B cell (primary cell): ENCODE data around the gene SLC25A24. TPM values are rescaled to one million over a fixed set of nuclear protein-coding genes. Genes with fewer than 3 reads are reported as not detected.

Experiments
- ATAC-seq: fragments of 200-7000 bp; cut with Tn5 transposase; one replicate; pipeline ENCODE4 v1.10.0; 2021; ENCODE audit warnings: low read depth, mild to moderate bottlenecking, moderate number of reproducible peaks, moderate library complexity
- CTCF ChIA-PET: fragments of 350-600 bp; sonication (Branson Sonifier 250); formaldehyde crosslinking; loops from one replicate; lab custom pipeline; 2021; ENCODE audit warnings: antibody characterized with exemption, inconsistent platforms; lab: Charles Lee
- POLR2A ChIA-PET: fragments of 350-600 bp; sonication (Branson Sonifier 250); formaldehyde crosslinking; loops from one replicate; lab custom pipeline; 2021; ENCODE audit warnings: antibody characterized with exemption; lab: Charles Lee
- DNase-seq: peaks from one replicate; pipeline ENCODE4 v3.0.0; 2013
- H2AFZ ChIP-seq: 2 replicates; pipeline ENCODE4 v1.6.1; 2012; ENCODE audit warnings: mild to moderate bottlenecking, low read depth, low read length; ENCODE audit not compliant: insufficient read depth, poor library complexity, severe bottlenecking
- H3K27ac ChIP-seq, 2 donors: 1 replicate in 1 of 2; 2 replicates in 1 of 2; pipeline ENCODE4 v1.5.1; 2012 to 2013; ENCODE audit warnings: low read length in 2 of 2, mild to moderate bottlenecking in 2 of 2, moderate library complexity in 1 of 2
- H3K27me3 ChIP-seq, 4 experiments: fragments of 200-600 bp in 1 of 4; sonication (generic) in 1 of 4; replicated peaks in 1 of 4; 1 replicate in 2 of 4; 2 replicates in 2 of 4; pipeline versions ENCODE4 v1.6.1 to v1.7.0; 2013 to 2016; ENCODE audit warnings: low read length in 3 of 4, mild to moderate bottlenecking in 2 of 4, mixed read lengths in 1 of 4, moderate library complexity in 1 of 4; ENCODE audit not compliant: insufficient read depth in 4 of 4, control insufficient read depth in 3 of 4; ENCODE audit errors: control extremely low read depth in 1 of 4
- H3K36me3 ChIP-seq, 2 experiments: replicated peaks in 1 of 2; 1 replicate in 1 of 2; 2 replicates in 1 of 2; pipeline versions ENCODE4 v1.6.1 to v1.7.1; 2013; ENCODE audit warnings: low read length in 1 of 2; ENCODE audit not compliant: insufficient read depth in 2 of 2, control insufficient read depth in 1 of 2; ENCODE audit errors: control extremely low read depth in 1 of 2, extremely low read depth in 1 of 2
- H3K4me1 ChIP-seq, 2 donors: fragments of 200-600 bp in 1 of 2; sonication (generic) in 1 of 2; 1 replicate in 1 of 2; 2 replicates in 1 of 2; pipeline versions ENCODE4 v1.5.1 to v1.6.1; 2013 to 2017; ENCODE audit warnings: low read length in 2 of 2; ENCODE audit not compliant: control insufficient read depth in 2 of 2, insufficient read depth in 2 of 2
- H3K4me2 ChIP-seq: replicated peaks from 2 replicates; pipeline ENCODE3; 2012; ENCODE audit warnings: mild to moderate bottlenecking, low read depth, low read length; ENCODE audit not compliant: poor library complexity, severe bottlenecking
- H3K4me3 ChIP-seq, 5 experiments: fragments of 200-600 bp in 1 of 5; sonication (generic) in 1 of 5; 1 replicate in 3 of 5; 2 replicates in 2 of 5; pipeline versions ENCODE4 v1.5.1 to v1.7.0; 2011 to 2016; ENCODE audit warnings: low read length in 4 of 5, mild to moderate bottlenecking in 4 of 5, low read depth in 2 of 5, control low read depth in 1 of 5, moderate library complexity in 1 of 5; ENCODE audit not compliant: insufficient read depth in 1 of 5; ENCODE audit errors: control extremely low read depth in 1 of 5, extremely low read depth in 1 of 5
- H3K79me2 ChIP-seq: fragments of 200-600 bp; sonication (generic); one replicate; pipeline ENCODE4 v1.6.0; 2016; ENCODE audit warnings: low read length; ENCODE audit not compliant: control insufficient read depth, insufficient read depth
- H3K9ac ChIP-seq: fragments of 200-600 bp; sonication (generic); 2 replicates; pipeline ENCODE4 v1.6.1; 2017; ENCODE audit warnings: mild to moderate bottlenecking, low read length, moderate library complexity
- H3K9me3 ChIP-seq, 3 donors: one replicate each; pipeline versions ENCODE4 v1.6.1 to v1.7.1; 2013; ENCODE audit warnings: low read length in 2 of 3; ENCODE audit not compliant: control insufficient read depth in 2 of 3, insufficient read depth in 1 of 3; ENCODE audit errors: control extremely low read depth in 1 of 3
- H4K20me1 ChIP-seq: 2 replicates; pipeline ENCODE4 v1.6.0; 2012; ENCODE audit warnings: mild to moderate bottlenecking, low read length; ENCODE audit not compliant: insufficient read depth, control insufficient read depth, poor library complexity, severe bottlenecking
- H3K27ac Mint-ChIP-seq: one replicate; pipeline ENCODE4 v1.8.0; 2021; ENCODE audit warnings: mixed read lengths
- H3K27me3 Mint-ChIP-seq: one replicate; pipeline ENCODE4 v1.8.0; 2021; ENCODE audit warnings: mixed read lengths
- H3K4me1 Mint-ChIP-seq: one replicate; pipeline ENCODE4 v1.8.0; 2021; ENCODE audit warnings: mixed read lengths
- H3K4me3 Mint-ChIP-seq: one replicate; pipeline ENCODE4 v1.8.0; 2021; ENCODE audit warnings: mixed read lengths
- H3K9me3 Mint-ChIP-seq: one replicate; pipeline ENCODE4 v1.8.0; 2022; ENCODE audit warnings: mixed read lengths; ENCODE audit not compliant: insufficient read depth
- EZH2 ChIP-seq: IDR thresholded peaks from 2 replicates; pipeline ENCODE4 v1.6.1; 2012; ENCODE audit warnings: borderline replicate concordance, low read depth, mild to moderate bottlenecking, moderate library complexity, low read length; ENCODE audit not compliant: insufficient read depth, poor library complexity, severe bottlenecking
- WGBS: methylation state at CpG from one replicate; pipeline ENCODE4 v1.1.5; 2013; ENCODE audit warnings: missing lambda C conversion rate; ENCODE audit not compliant: insufficient coverage; 5-methylcytosine and 5-hydroxymethylcytosine counted together
- intact Hi-C: fragments of 100-400 bp; cut with micrococcal nuclease; formaldehyde crosslinking; loops from one replicate; pipeline ENCODE4 v1.10.0; 2022
- polyA plus RNA-seq: library from polyadenylated mRNA; depleted of rRNA; stranded (reverse); fragments of >200 nt; gene quantifications from 2 replicates; pipeline ENCODE4 v1.2.3, GENCODE V29; 2012
- total RNA-seq, 2 donors: library from RNA; stranded (reverse); fragments of 120-200 nt in 1 of 2; gene quantifications; 1 replicate in 1 of 2; 2 replicates in 1 of 2; pipeline versions ENCODE4 v1.2.3 to v1.2.4, GENCODE V29; 2013 to 2022
- TF ChIP-seq, protein P1 (sequence below): fragments of 200-600 bp; IDR thresholded peaks from one replicate; pipeline ENCODE4 v1.8.0; 2022; ENCODE audit warnings: antibody characterized with exemption, mild to moderate bottlenecking

SLC25A24 gene
- total and polyA plus RNA-seq, 2 donors (not counting 1 experiment from before 2014, with no cell fraction given): 6.0 to 25.6 TPM

GRCh38 chr1:108130794-108131193, 69.3 kb downstream of the SLC25A24 start:
- DNase-seq: no peak
- TF ChIP-seq EZH2: no peak
- TF ChIP-seq, protein P1, sequence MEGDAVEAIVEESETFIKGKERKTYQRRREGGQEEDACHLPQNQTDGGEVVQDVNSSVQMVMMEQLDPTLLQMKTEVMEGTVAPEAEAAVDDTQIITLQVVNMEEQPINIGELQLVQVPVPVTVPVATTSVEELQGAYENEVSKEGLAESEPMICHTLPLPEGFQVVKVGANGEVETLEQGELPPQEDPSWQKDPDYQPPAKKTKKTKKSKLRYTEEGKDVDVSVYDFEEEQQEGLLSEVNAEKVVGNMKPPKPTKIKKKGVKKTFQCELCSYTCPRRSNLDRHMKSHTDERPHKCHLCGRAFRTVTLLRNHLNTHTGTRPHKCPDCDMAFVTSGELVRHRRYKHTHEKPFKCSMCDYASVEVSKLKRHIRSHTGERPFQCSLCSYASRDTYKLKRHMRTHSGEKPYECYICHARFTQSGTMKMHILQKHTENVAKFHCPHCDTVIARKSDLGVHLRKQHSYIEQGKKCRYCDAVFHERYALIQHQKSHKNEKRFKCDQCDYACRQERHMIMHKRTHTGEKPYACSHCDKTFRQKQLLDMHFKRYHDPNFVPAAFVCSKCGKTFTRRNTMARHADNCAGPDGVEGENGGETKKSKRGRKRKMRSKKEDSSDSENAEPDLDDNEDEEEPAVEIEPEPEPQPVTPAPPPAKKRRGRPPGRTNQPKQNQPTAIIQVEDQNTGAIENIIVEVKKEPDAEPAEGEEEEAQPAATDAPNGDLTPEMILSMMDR: no peak
- POLR2A ChIA-PET: no interaction called here
- Histone ChIP-seq H3K9me3 (peaks cover 0 to 10% (median 3%) of the 10 kb centered on the region in 3 donors), H3K79me2 (no peaks in the 10 kb centered on the region), H3K27me3 (no peaks in the 10 kb centered on the region), H3K36me3 (no peaks in the 10 kb centered on the region), H2AFZ (no peak overlapping the region), H3K27ac (no peak overlapping the region), H3K4me2 (no peak overlapping the region), H4K20me1 (no peaks in the 10 kb centered on the region), H3K9ac (no peak overlapping the region), H3K4me1 (peaks cover 0 to under 1% of the 10 kb centered on the region in 2 donors), H3K4me3 (no peak overlapping the region)
- intact Hi-C loops: no loop called here
- no peaks in the 10 kb centered on the region for H3K4me1 Mint-ChIP-seq
- H3K4me3 Mint-ChIP-seq: no peak overlapping the region
- WGBS: 0% methylated on average over 1 of the region's 2 CpGs
- ATAC-seq: no peak
- no peaks in the 10 kb centered on the region for H3K27me3 Mint-ChIP-seq
- no peak overlapping the region for H3K27ac Mint-ChIP-seq
- CTCF ChIA-PET: interaction anchor here (8.7 kb wide), 1 partner anchor 347 kb away, joined by 709 read pairs; no protein-coding TSS in a partner anchor
- H3K9me3 Mint-ChIP-seq: peaks cover 6% of the 10 kb centered on the region

GRCh38 chr1:108129999-108130398, 70.1 kb downstream of the SLC25A24 start:
- Histone ChIP-seq H3K36me3 (no peaks in the 10 kb centered on the region), H3K9ac (no peak overlapping the region), H3K4me2 (no peak overlapping the region), H2AFZ (no peak overlapping the region), H4K20me1 (no peaks in the 10 kb centered on the region), H3K9me3 (peaks cover 0 to 10% (median 3%) of the 10 kb centered on the region in 3 donors), H3K4me1 (peaks cover 5 to 8% of the 10 kb centered on the region in 2 donors), H3K4me3 (no peak overlapping the region), H3K27ac (no peak overlapping the region), H3K79me2 (no peaks in the 10 kb centered on the region), H3K27me3 (no peaks in the 10 kb centered on the region)
- ChIA-PET CTCF (interaction anchor here (1.0 to 8.7 kb wide), 2 partner anchors 170 to 346 kb away, joined by 4 to 709 read pairs; no protein-coding TSS in a partner anchor), POLR2A (no interaction called here)
- H3K27ac Mint-ChIP-seq: no peak overlapping the region
- H3K9me3 Mint-ChIP-seq: peaks cover 6% of the 10 kb centered on the region
- H3K4me3 Mint-ChIP-seq: no peak overlapping the region
- DNase-seq (no peak), ATAC-seq (no peak)
- H3K27me3 Mint-ChIP-seq: no peaks in the 10 kb centered on the region
- H3K4me1 Mint-ChIP-seq: peaks cover 4% of the 10 kb centered on the region
- TF ChIP-seq, protein P1: no peak
- TF ChIP-seq EZH2: no peak
- WGBS: no CpG with 5 or more reads among the region's 4 CpGs
- intact Hi-C loops: loop anchor here (5.0 to 10.0 kb wide), 4 partner anchors 53 to 233 kb away; partner anchors contain the start of gene SLC25A24
